ENCODE results near the gene WDR45B. TPM values are rescaled to one million over a fixed set of nuclear protein-coding genes. Genes with fewer than 3 reads are reported as not detected.

The WDR45B gene
- total and polyA plus RNA-seq, 2 donors (not counting 1 experiment from before 2014, with no cell fraction given), result 54.3 to 72.7 TPM

- Histone ChIP-seq H3K36me3 (replicated peaks in 1 of 2; ENCODE audit: control extremely low read depth in 1 of 2, control insufficient read depth in 1 of 2, extremely low read depth in 1 of 2, insufficient read depth in 2 of 2, low read length in 1 of 2) (peaks cover 3 to 77% of the 10 kb centered on the region in 2 experiments), H3K27me3 (replicated peaks in 1 of 4; ENCODE audit: control extremely low read depth in 1 of 4, control insufficient read depth in 3 of 4, insufficient read depth in 4 of 4, low read length in 3 of 4) (no peaks in the 10 kb centered on the region), H3K27ac (ENCODE audit: low read length in 2 of 2) (no peak overlapping the region), H2AFZ (ENCODE audit: insufficient read depth, low read depth, low read length, poor library complexity, severe bottlenecking) (no peak overlapping the region), H3K79me2 (ENCODE audit: control insufficient read depth, insufficient read depth, low read length) (peaks cover 45% of the 10 kb centered on the region), H3K4me2 (replicated peaks; ENCODE audit: low read depth, low read length, poor library complexity, severe bottlenecking) (no peak overlapping the region), H3K9me3 (ENCODE audit: control extremely low read depth in 1 of 3, control insufficient read depth in 2 of 3, insufficient read depth in 1 of 3, low read length in 2 of 3) (no peaks in the 10 kb centered on the region), H4K20me1 (ENCODE audit: control insufficient read depth, insufficient read depth, low read length, poor library complexity, severe bottlenecking) (peaks cover 16% of the 10 kb centered on the region), H3K4me1 (ENCODE audit: control insufficient read depth in 2 of 2, insufficient read depth in 2 of 2, low read length in 2 of 2) (no peaks in the 10 kb centered on the region), H3K9ac (ENCODE audit: low read length) (no peak overlapping the region), H3K4me3 (ENCODE audit: control extremely low read depth in 1 of 5, extremely low read depth in 1 of 5, insufficient read depth in 1 of 5, low read depth in 2 of 5, low read length in 4 of 5) (no peak overlapping the region)
- no peak overlapping the region for H3K4me3 Mint-ChIP-seq
- TF ChIP-seq CTCF (IDR thresholded peaks at IDR 0.05) (no peak), EZH2 (IDR thresholded peaks at IDR 0.05; ENCODE audit: borderline replicate concordance, insufficient read depth, low read depth, low read length, poor library complexity, severe bottlenecking) (no peak)
- POLR2A ChIA-PET, result no interaction called here
- DNase-seq, result no peak
- 100% methylated on average over 9 of the region's 10 CpGs for WGBS (ENCODE audit: insufficient coverage)
- H3K27ac Mint-ChIP-seq, result no peak overlapping the region
- H3K4me1 Mint-ChIP-seq, result no peaks in the 10 kb centered on the region
- no peaks in the 10 kb centered on the region for H3K9me3 Mint-ChIP-seq (ENCODE audit: insufficient read depth)
- intact Hi-C loops (cut with micrococcal nuclease), result no loop called here
- H3K27me3 Mint-ChIP-seq, result no peaks in the 10 kb centered on the region
- CTCF ChIA-PET, result no interaction called here
- no peak for ATAC-seq (ENCODE audit: low read depth)
These were observed 79.2 kb downstream of the WDR45B start for GRCh38 chr17:82568997-82569393.

GRCh38 chr17:82567286-82567685 is 81.0 kb downstream of the WDR45B start:
- ATAC-seq (ENCODE audit: low read depth), result no peak
- TF ChIP-seq CTCF (IDR thresholded peaks at IDR 0.05) (no peak), EZH2 (IDR thresholded peaks at IDR 0.05; ENCODE audit: borderline replicate concordance, insufficient read depth, low read depth, low read length, poor library complexity, severe bottlenecking) (no peak)
- H3K4me1 Mint-ChIP-seq, result no peaks in the 10 kb centered on the region
- no peaks in the 10 kb centered on the region for H3K9me3 ChIP-seq (ENCODE audit: control extremely low read depth in 1 of 3, control insufficient read depth in 2 of 3, insufficient read depth in 1 of 3, low read length in 2 of 3)
- no peak overlapping the region for H3K4me3 ChIP-seq (ENCODE audit: control extremely low read depth in 1 of 5, extremely low read depth in 1 of 5, insufficient read depth in 1 of 5, low read depth in 2 of 5, low read length in 4 of 5)
- no peak overlapping the region for H3K4me2 ChIP-seq (replicated peaks; ENCODE audit: low read depth, low read length, poor library complexity, severe bottlenecking)
- ChIA-PET CTCF (interaction anchor here (0.7 kb wide), 1 partner anchor 404 kb away, joined by 3 read pairs; no protein-coding TSS in a partner anchor), POLR2A (no interaction called here)
- H3K4me1 ChIP-seq (ENCODE audit: control insufficient read depth in 2 of 2, insufficient read depth in 2 of 2, low read length in 2 of 2), result no peaks in the 10 kb centered on the region
- intact Hi-C loops (cut with micrococcal nuclease), result no loop called here
- no peak overlapping the region for H3K9ac ChIP-seq (ENCODE audit: low read length)
- H3K4me3 Mint-ChIP-seq, result no peak overlapping the region
- H3K9me3 Mint-ChIP-seq (ENCODE audit: insufficient read depth), result no peaks in the 10 kb centered on the region
- no peak overlapping the region for H3K27ac ChIP-seq (ENCODE audit: low read length in 2 of 2)
- no peaks in the 10 kb centered on the region for H3K27me3 ChIP-seq (replicated peaks in 1 of 4; ENCODE audit: control extremely low read depth in 1 of 4, control insufficient read depth in 3 of 4, insufficient read depth in 4 of 4, low read length in 3 of 4)
- peaks cover 52% of the 10 kb centered on the region for H3K79me2 ChIP-seq (ENCODE audit: control insufficient read depth, insufficient read depth, low read length)
- peaks cover 3 to 66% of the 10 kb centered on the region in 2 experiments for H3K36me3 ChIP-seq (replicated peaks in 1 of 2; ENCODE audit: control extremely low read depth in 1 of 2, control insufficient read depth in 1 of 2, extremely low read depth in 1 of 2, insufficient read depth in 2 of 2, low read length in 1 of 2)
- H4K20me1 ChIP-seq (ENCODE audit: control insufficient read depth, insufficient read depth, low read length, poor library complexity, severe bottlenecking), result peaks cover 30% of the 10 kb centered on the region
- no peak overlapping the region for H2AFZ ChIP-seq (ENCODE audit: insufficient read depth, low read depth, low read length, poor library complexity, severe bottlenecking)
- no peak overlapping the region for H3K27ac Mint-ChIP-seq
- H3K27me3 Mint-ChIP-seq, result no peaks in the 10 kb centered on the region
- DNase-seq, result no peak
- 94% methylated on average over 15 of the region's 15 CpGs for WGBS (ENCODE audit: insufficient coverage)
